ENCODE measurements around the gene CCR5.
"Not testable (repeated sequence)": the region's sequence is repeated elsewhere in the genome, so short reads cannot be mapped to it uniquely, and the experiment has no call there.

The CCR5 gene

GRCh38 chr3:46370839-46371518, at the start of gene CCR5:
Gene CCR5, plus strand, starts transcription at chr3:46370946. Its CDS starts 1,957 bp downstream, at chr3:46372903.
- peak; percentile 71 for DNase-seq (ENCODE audit: low read depth)
- no peak within 1 kb of the TSS for H3K4me3 ChIP-seq (ENCODE audit: low read depth, low read length)
- TF ChIP-seq CTCF (IDR thresholded peaks at IDR 0.05; ENCODE audit: insufficient read depth, low read depth, low read length, missing control alignments) = no peak

- peak; percentile 39 for DNase-seq (ENCODE audit: low read depth)
- H3K4me3 ChIP-seq (ENCODE audit: low read depth, low read length) = no peak overlapping the region
- TF ChIP-seq CTCF (IDR thresholded peaks at IDR 0.05; ENCODE audit: insufficient read depth, low read depth, low read length, missing control alignments) = no peak
Observed at GRCh38 chr3:46321461-46322104, 49.2 kb upstream of the CCR5 start.

GRCh38 chr3:46324036-46324435, 46.7 kb upstream of the CCR5 start:
- no peak for DNase-seq (ENCODE audit: low read depth)
- no peak for TF ChIP-seq CTCF (IDR thresholded peaks at IDR 0.05; ENCODE audit: insufficient read depth, low read depth, low read length, missing control alignments)
- no peak overlapping the region for H3K4me3 ChIP-seq (ENCODE audit: low read depth, low read length)

- no peak overlapping the region for H3K4me3 ChIP-seq (ENCODE audit: low read depth, low read length)
- DNase-seq (ENCODE audit: low read depth) = no peak
- no peak for TF ChIP-seq CTCF (IDR thresholded peaks at IDR 0.05; ENCODE audit: insufficient read depth, low read depth, low read length, missing control alignments)
Observed at GRCh38 chr3:46325645-46326300, 45.0 kb upstream of the CCR5 start.

GRCh38 chr3:46330676-46331075, 40.1 kb upstream of the CCR5 start:
- H3K4me3 ChIP-seq (ENCODE audit: low read depth, low read length); DNase-seq (ENCODE audit: low read depth): not testable (repeated sequence)

- no peak for TF ChIP-seq CTCF (IDR thresholded peaks at IDR 0.05; ENCODE audit: insufficient read depth, low read depth, low read length, missing control alignments)
- no peak for DNase-seq (ENCODE audit: low read depth)
- no peak overlapping the region for H3K4me3 ChIP-seq (ENCODE audit: low read depth, low read length)
Observed at GRCh38 chr3:46334741-46335478, 35.8 kb upstream of the CCR5 start.

GRCh38 chr3:46335541-46335940, 35.2 kb upstream of the CCR5 start:
- no peak overlapping the region for H3K4me3 ChIP-seq (ENCODE audit: low read depth, low read length)
- no peak for DNase-seq (ENCODE audit: low read depth)
- no peak for TF ChIP-seq CTCF (IDR thresholded peaks at IDR 0.05; ENCODE audit: insufficient read depth, low read depth, low read length, missing control alignments)

Data from GM12865 (cell line).